SK-N-MC (cell line): ENCODE data around the gene ZNF19.

Source experiments
- EZH2 ChIP-seq: fragments of 200-600 bp; sonication (generic); IDR thresholded peaks from one replicate; pipeline ENCODE4 v1.6.1; 2017; ENCODE audit warnings: antibody characterized with exemption
- POLR2AphosphoS5 ChIP-seq: IDR thresholded peaks from 2 replicates; pipeline ENCODE4 v1.6.1; 2012; ENCODE audit warnings: mild to moderate bottlenecking, low read depth, low read length, borderline replicate concordance

- no peak for TF ChIP-seq EZH2
- no peak for TF ChIP-seq POLR2AphosphoS5
Observed at GRCh38 chr16:71460236-71460635, 28.9 kb downstream of the ZNF19 start.
